Measurements from ENCODE around the gene RPL11.

RPL11 gene

DNA sequence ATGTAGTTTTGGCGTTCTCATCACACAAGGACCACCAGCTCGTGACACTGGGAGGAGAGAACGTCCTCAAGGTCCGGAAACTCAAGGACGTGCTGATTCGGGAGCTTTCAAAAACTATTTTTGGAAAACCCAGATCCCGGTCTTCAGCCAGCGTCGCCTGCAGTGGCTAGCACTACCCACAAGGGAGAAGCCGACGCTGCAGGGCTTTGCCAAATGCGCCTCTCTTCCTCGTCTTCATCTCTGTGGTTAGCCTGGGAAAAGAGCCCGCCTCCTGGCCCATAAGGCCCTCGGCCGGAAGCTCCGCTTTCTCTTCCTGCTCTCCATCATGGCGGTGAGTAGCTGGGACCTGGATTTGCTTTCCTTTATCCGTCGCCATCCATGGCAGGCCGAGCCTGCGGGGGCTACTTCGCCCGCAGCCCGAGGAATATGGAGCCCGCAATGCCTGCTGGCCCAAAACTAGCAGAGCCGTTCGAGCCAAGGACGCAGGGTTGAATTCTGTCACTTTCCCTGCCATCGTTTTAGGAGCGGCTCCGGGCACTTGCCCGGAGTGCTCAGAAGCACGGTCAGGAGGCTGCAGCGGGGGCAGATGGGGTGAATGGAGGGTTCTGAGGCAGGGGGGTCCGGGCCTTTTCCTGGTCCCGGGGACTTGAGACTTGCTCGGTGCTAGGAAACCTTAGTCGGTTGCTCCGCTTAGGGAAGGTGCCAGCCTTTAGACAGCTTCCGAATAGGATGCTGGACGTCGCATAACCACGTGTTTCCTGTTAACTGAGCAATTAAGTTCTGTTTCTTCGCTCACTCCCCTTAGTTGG lies at the start of gene RPL11:
TSS of gene RPL11 (plus strand) at position 308 of the 809 bp plus-strand sequence. CDS start at position 326, 18 bp downstream.
- peak; percentile 86 for DNase-seq (ENCODE audit: low read depth)
- TF ChIP-seq, protein P1, sequence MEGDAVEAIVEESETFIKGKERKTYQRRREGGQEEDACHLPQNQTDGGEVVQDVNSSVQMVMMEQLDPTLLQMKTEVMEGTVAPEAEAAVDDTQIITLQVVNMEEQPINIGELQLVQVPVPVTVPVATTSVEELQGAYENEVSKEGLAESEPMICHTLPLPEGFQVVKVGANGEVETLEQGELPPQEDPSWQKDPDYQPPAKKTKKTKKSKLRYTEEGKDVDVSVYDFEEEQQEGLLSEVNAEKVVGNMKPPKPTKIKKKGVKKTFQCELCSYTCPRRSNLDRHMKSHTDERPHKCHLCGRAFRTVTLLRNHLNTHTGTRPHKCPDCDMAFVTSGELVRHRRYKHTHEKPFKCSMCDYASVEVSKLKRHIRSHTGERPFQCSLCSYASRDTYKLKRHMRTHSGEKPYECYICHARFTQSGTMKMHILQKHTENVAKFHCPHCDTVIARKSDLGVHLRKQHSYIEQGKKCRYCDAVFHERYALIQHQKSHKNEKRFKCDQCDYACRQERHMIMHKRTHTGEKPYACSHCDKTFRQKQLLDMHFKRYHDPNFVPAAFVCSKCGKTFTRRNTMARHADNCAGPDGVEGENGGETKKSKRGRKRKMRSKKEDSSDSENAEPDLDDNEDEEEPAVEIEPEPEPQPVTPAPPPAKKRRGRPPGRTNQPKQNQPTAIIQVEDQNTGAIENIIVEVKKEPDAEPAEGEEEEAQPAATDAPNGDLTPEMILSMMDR (conservative IDR thresholded peaks at IDR 0.05; ENCODE audit: low read depth, low read length), result peak; percentile 80
- peak within 1 kb of the TSS; percentile 100 for H3K4me3 ChIP-seq (ENCODE audit: low read length)

- DNase-seq (ENCODE audit: low read depth), result no peak
- TF ChIP-seq, protein P1 (conservative IDR thresholded peaks at IDR 0.05; ENCODE audit: low read depth, low read length), result no peak
- H3K4me3 ChIP-seq (ENCODE audit: low read length), result no peak overlapping the region
These were observed 47.7 kb upstream of the RPL11 start for GRCh38 chr1:23643736-23644554.

DNA sequence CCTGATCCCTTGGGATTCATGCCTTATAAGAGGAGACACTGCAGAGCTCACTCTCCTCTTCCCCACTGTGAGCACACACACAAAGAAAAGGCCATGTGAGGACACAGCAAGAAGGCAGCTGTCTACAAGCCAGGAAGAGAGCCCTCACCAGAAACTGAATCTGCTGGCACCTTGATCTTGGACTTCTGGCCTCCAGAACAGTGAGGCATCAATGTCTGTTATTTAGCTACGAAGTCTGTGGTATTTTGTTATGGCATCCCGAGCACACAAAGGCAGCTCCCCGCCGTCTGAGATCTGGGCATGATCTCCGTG lies 47.1 kb upstream of the RPL11 start:
- TF ChIP-seq, protein P1 (conservative IDR thresholded peaks at IDR 0.05; ENCODE audit: low read depth, low read length), result no peak
- H3K4me3 ChIP-seq (ENCODE audit: low read length), result no peak overlapping the region
- no peak for DNase-seq (ENCODE audit: low read depth)

DNA sequence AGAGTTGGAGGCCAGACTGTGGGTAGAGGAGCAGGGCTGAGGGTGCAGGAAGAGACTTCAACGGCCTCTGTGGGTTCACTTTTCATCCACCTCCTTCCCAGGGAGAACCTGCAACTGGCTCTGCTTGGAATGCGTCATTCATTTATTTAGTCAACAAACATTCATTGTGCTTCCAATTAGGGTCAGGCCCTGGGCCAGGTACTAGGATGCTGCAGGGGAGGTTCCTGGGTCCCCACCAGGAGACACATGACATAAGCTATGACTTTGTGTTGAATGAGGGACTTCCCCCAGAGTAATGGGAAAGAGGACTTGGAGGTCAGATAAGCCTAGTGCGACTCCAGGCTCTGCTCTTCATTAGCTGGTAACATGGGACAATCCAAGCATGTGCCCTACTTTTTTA lies 46.3 kb upstream of the RPL11 start:
- H3K4me3 ChIP-seq (ENCODE audit: low read length), result no peak overlapping the region
- DNase-seq (ENCODE audit: low read depth), result no peak
- TF ChIP-seq, protein P1 (conservative IDR thresholded peaks at IDR 0.05; ENCODE audit: low read depth, low read length), result no peak

- DNase-seq (ENCODE audit: low read depth), result no peak
- TF ChIP-seq, protein P1 (conservative IDR thresholded peaks at IDR 0.05; ENCODE audit: low read depth, low read length), result no peak
- no peak overlapping the region for H3K4me3 ChIP-seq (ENCODE audit: low read length)
These were observed 45.5 kb upstream of the RPL11 start for GRCh38 chr1:23646091-23646490.

DNA sequence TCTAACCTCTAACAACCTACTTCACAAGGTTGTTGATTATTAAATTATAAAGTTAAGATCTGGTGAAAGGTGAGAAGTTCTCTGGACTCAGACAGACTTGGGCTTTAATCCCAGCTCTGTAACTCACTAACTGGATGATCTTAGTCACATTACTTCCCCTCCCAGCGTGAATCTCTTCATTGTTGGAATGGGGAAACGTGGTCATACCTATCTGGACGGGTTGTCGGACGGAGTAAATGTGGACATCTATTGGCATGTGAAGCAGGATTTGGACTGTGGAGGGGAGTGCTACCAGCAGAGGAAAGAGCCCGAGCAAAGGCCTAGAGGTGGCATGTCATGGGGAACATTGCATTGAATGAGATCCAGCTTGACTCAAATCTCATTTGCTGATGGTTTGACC lies 45.1 kb upstream of the RPL11 start:
- no peak for DNase-seq (ENCODE audit: low read depth)
- H3K4me3 ChIP-seq (ENCODE audit: low read length), result no peak overlapping the region
- TF ChIP-seq, protein P1 (conservative IDR thresholded peaks at IDR 0.05; ENCODE audit: low read depth, low read length), result no peak

Data from retinal pigment epithelial cell (primary cell).